Right cardiac atrium (tissue), 5 donors: ENCODE data around the gene SLC6A2. TPM values are rescaled to one million over a fixed set of nuclear protein-coding genes. Genes with fewer than 3 reads are reported as not detected.

Source experiments
- ATAC-seq, 2 donors: fragments of 200-7000 bp; cut with Tn5 transposase; one replicate each; pipeline versions ENCODE4 v1.8.0 to v1.9.1; 2020; ENCODE audit warnings: moderate library complexity in 2 of 2, mild to moderate bottlenecking in 1 of 2
- DNase-seq, 3 donors: peaks; one replicate each; pipeline ENCODE4 v3.0.0-alpha.2; 2020
- H3K27ac ChIP-seq: one replicate; pipeline ENCODE4 v1.5.1; 2013; ENCODE audit warnings: mild to moderate bottlenecking, low read length, control low read depth, moderate library complexity
- H3K27me3 ChIP-seq: one replicate; pipeline ENCODE4 v1.6.1; 2013; ENCODE audit not compliant: control insufficient read depth, insufficient read depth
- H3K4me1 ChIP-seq: one replicate; pipeline ENCODE4 v1.6.1; 2013; ENCODE audit warnings: low read length; ENCODE audit not compliant: control insufficient read depth, insufficient read depth
- H3K4me3 ChIP-seq: one replicate; pipeline ENCODE4 v1.5.1; 2013; ENCODE audit warnings: low read length, control low read depth
- H3K9me3 ChIP-seq: one replicate; pipeline ENCODE4 v1.6.1; 2013; ENCODE audit warnings: low read length; ENCODE audit not compliant: control insufficient read depth
- WGBS: extraction: QIAGEN DNeasy Blood & Tissue Kit; methylation state at CpG from one replicate; pipeline ENCODE4 v1.1.7; 2013; 5-methylcytosine and 5-hydroxymethylcytosine counted together
- intact Hi-C, 4 donors: fragments of 100-400 bp; cut with DNase I; formaldehyde crosslinking; loops; one replicate each; pipeline versions ENCODE4 v1.11.0 to v1.14.0; 2022 to 2023
- polyA plus RNA-seq: library from polyadenylated mRNA; stranded (reverse); fragments of 200-250 nt; gene quantifications from one replicate; pipeline ENCODE4 v1.2.3, GENCODE V29; 2013
- total RNA-seq, 4 donors: library from RNA; stranded (reverse); fragmentation: NEBNext Ultra II Directional; extraction: Animal tissue kit (Norgen Biotek cat#: 25700); gene quantifications; one replicate each; pipeline ENCODE4 v1.2.1, GENCODE V29; 2021
- donor health status: healthy with polysubstance abuse.
- donor health status: DM: no; HTN: yes; CAD: no.
- donor health status: DM: no; HTN: no; CAD: no.
- donor health status: DM: no; HTN: yes; CAD: no; lungs with severe emphysema.
- donor health status: DM: yes; HTN: yes; CAD: no.

SLC6A2 gene
- total and polyA plus RNA-seq, 5 donors: not detected

GRCh38 chr16:55717326-55717725 is 61.5 kb downstream of the SLC6A2 start:
- intact Hi-C loops: no loop called here
- no peaks in the 10 kb centered on the region for H3K4me1 ChIP-seq
- peaks cover 3% of the 10 kb centered on the region for H3K27me3 ChIP-seq
- H3K9me3 ChIP-seq: no peaks in the 10 kb centered on the region
- no peak for DNase-seq
- no peak overlapping the region for H3K4me3 ChIP-seq
- WGBS: 81% methylated on average over 3 of the region's 3 CpGs
- no peak for ATAC-seq
- H3K27ac ChIP-seq: no peak overlapping the region

- no peaks in the 10 kb centered on the region for H3K27me3 ChIP-seq
- intact Hi-C loops: no loop called here
- H3K9me3 ChIP-seq: no peaks in the 10 kb centered on the region
- ATAC-seq (no peak), DNase-seq (no peak)
- no peak overlapping the region for H3K27ac ChIP-seq
- no peaks in the 10 kb centered on the region for H3K4me1 ChIP-seq
- 76% methylated on average over 5 of the region's 5 CpGs for WGBS
- no peak overlapping the region for H3K4me3 ChIP-seq
Observed at GRCh38 chr16:55725055-55725777, 69.4 kb downstream of the SLC6A2 start.

GRCh38 chr16:55728797-55729196 is 73.0 kb downstream of the SLC6A2 start:
- no peak overlapping the region for H3K27ac ChIP-seq
- H3K27me3 ChIP-seq: no peaks in the 10 kb centered on the region
- no peaks in the 10 kb centered on the region for H3K4me1 ChIP-seq
- WGBS: 73% methylated on average over 6 of the region's 6 CpGs
- intact Hi-C loops: no loop called here
- ATAC-seq (no peak), DNase-seq (no peak)
- no peak overlapping the region for H3K4me3 ChIP-seq
- H3K9me3 ChIP-seq: no peaks in the 10 kb centered on the region

GRCh38 chr16:55730115-55730514 is 74.3 kb downstream of the SLC6A2 start:
- H3K27me3 ChIP-seq: no peaks in the 10 kb centered on the region
- H3K27ac ChIP-seq: no peak overlapping the region
- H3K9me3 ChIP-seq: no peaks in the 10 kb centered on the region
- 84% methylated on average over 5 of the region's 5 CpGs for WGBS
- intact Hi-C loops: no loop called here
- no peak for DNase-seq
- no peak for ATAC-seq
- H3K4me3 ChIP-seq: no peak overlapping the region
- H3K4me1 ChIP-seq: no peaks in the 10 kb centered on the region

- intact Hi-C loops: no loop called here
- H3K9me3 ChIP-seq: no peaks in the 10 kb centered on the region
- DNase-seq (no peak), ATAC-seq (no peak)
- no peak overlapping the region for H3K4me3 ChIP-seq
- whole genome bisulfite sequencing: 74% methylated on average over 2 of the region's 2 CpGs
- H3K27me3 ChIP-seq: no peaks in the 10 kb centered on the region
- H3K4me1 ChIP-seq: no peaks in the 10 kb centered on the region
- no peak overlapping the region for H3K27ac ChIP-seq
Observed at GRCh38 chr16:55732496-55732895, 76.7 kb downstream of the SLC6A2 start.

GRCh38 chr16:55734665-55735064 is 78.9 kb downstream of the SLC6A2 start:
- Histone ChIP-seq H3K27me3 (no peaks in the 10 kb centered on the region), H3K4me3 (no peak overlapping the region), H3K9me3 (no peaks in the 10 kb centered on the region), H3K4me1 (no peaks in the 10 kb centered on the region), H3K27ac (no peak overlapping the region)
- 81% methylated on average over 2 of the region's 2 CpGs for WGBS
- DNase-seq (no peak), ATAC-seq (no peak)
- intact Hi-C loops: no loop called here

GRCh38 chr16:55735120-55735781 is 79.5 kb downstream of the SLC6A2 start:
- H3K4me3 ChIP-seq: no peak overlapping the region
- H3K27ac ChIP-seq: no peak overlapping the region
- 89% methylated on average over 4 of the region's 4 CpGs for WGBS
- intact Hi-C loops: no loop called here
- no peaks in the 10 kb centered on the region for H3K4me1 ChIP-seq
- no peaks in the 10 kb centered on the region for H3K9me3 ChIP-seq
- H3K27me3 ChIP-seq: no peaks in the 10 kb centered on the region
- ATAC-seq (no peak), DNase-seq (no peak)

- Histone ChIP-seq H3K27ac (no peak overlapping the region), H3K27me3 (no peaks in the 10 kb centered on the region), H3K4me3 (no peak overlapping the region), H3K9me3 (no peaks in the 10 kb centered on the region), H3K4me1 (no peaks in the 10 kb centered on the region)
- ATAC-seq: no peak
- intact Hi-C loops: no loop called here
- 38% methylated on average over 4 of the region's 4 CpGs for WGBS
- DNase-seq: no peak
Observed at GRCh38 chr16:55736671-55737070, 80.9 kb downstream of the SLC6A2 start.

- intact Hi-C loops: no loop called here
- H3K27ac ChIP-seq: no peak overlapping the region
- no peaks in the 10 kb centered on the region for H3K4me1 ChIP-seq
- ATAC-seq (no peak), DNase-seq (no peak)
- no peaks in the 10 kb centered on the region for H3K9me3 ChIP-seq
- 52% methylated on average over 3 of the region's 3 CpGs for WGBS
- H3K27me3 ChIP-seq: no peaks in the 10 kb centered on the region
- no peak overlapping the region for H3K4me3 ChIP-seq
Observed at GRCh38 chr16:55737318-55737717, 81.5 kb downstream of the SLC6A2 start.

- Histone ChIP-seq H3K4me1 (no peaks in the 10 kb centered on the region), H3K27ac (no peak overlapping the region), H3K4me3 (no peak overlapping the region), H3K9me3 (no peaks in the 10 kb centered on the region), H3K27me3 (no peaks in the 10 kb centered on the region)
- DNase-seq (no peak), ATAC-seq (no peak)
- 78% methylated on average over 9 of the region's 9 CpGs for WGBS
- intact Hi-C loops: no loop called here
Observed at GRCh38 chr16:55737966-55738365, 82.2 kb downstream of the SLC6A2 start.

- H3K4me3 ChIP-seq: no peak overlapping the region
- ATAC-seq: no peak
- no peaks in the 10 kb centered on the region for H3K9me3 ChIP-seq
- no peaks in the 10 kb centered on the region for H3K4me1 ChIP-seq
- intact Hi-C loops: no loop called here
- DNase-seq: no peak
- no peak overlapping the region for H3K27ac ChIP-seq
- 45% methylated on average over 4 of the region's 4 CpGs for WGBS
- no peaks in the 10 kb centered on the region for H3K27me3 ChIP-seq
Observed at GRCh38 chr16:55746081-55746480, 90.3 kb downstream of the SLC6A2 start.
